Adrenal gland (tissue), 12 donors: Measurements from ENCODE around the gene XCR1. TPM values are rescaled to one million over a fixed set of nuclear protein-coding genes. Genes with fewer than 3 reads are reported as not detected.

Experiments used
- DNase-seq, 7 donors: peaks; one replicate each; pipeline ENCODE4 v3.0.0-alpha.2; 2019 to 2020
- H3K27ac ChIP-seq, 5 donors: fragments of 200-600 bp; sonication (generic) in 4 of 5; 1 replicate in 3 of 5; 2 replicates in 2 of 5; pipeline versions ENCODE4 v1.5.1 to v1.8.0; 2016 to 2020; ENCODE audit warnings: mild to moderate bottlenecking in 1 of 5
- H3K27me3 ChIP-seq: fragments of 200-600 bp; 2 replicates; pipeline ENCODE4 v1.8.0; 2021
- H3K36me3 ChIP-seq, 2 donors: fragments of 200-600 bp; replicated peaks in 1 of 2; 1 replicate in 1 of 2; 2 replicates in 1 of 2; pipeline versions ENCODE4 v1.5.1 to v1.8.0; 2018 to 2022
- H3K4me1 ChIP-seq, 2 donors: fragments of 200-600 bp; replicated peaks in 1 of 2; 1 replicate in 1 of 2; 2 replicates in 1 of 2; pipeline versions ENCODE4 v1.5.1 to v1.8.0; 2018 to 2021
- H3K4me3 ChIP-seq, 4 donors: fragments of 200-600 bp; sonication (generic) in 3 of 4; one replicate each; pipeline ENCODE4 v1.5.1; 2016 to 2018
- H3K9me3 ChIP-seq, 3 donors: fragments of 200-600 bp; sonication (generic) in 1 of 3; replicated peaks in 1 of 3; 1 replicate in 2 of 3; 2 replicates in 1 of 3; pipeline versions ENCODE4 v1.5.1 to v1.8.0; 2016 to 2021
- CTCF ChIP-seq, 6 experiments: fragments of 450-650 bp in 4 of 6; fragments of 200-600 bp in 2 of 6; sonication (generic) in 1 of 6; IDR thresholded peaks; 1 replicate in 5 of 6; 2 replicates in 1 of 6; pipeline versions ENCODE4 v1.5.1 to v1.8.0; 2016 to 2021; ENCODE audit warnings: antibody characterized with exemption in 6 of 6, mild to moderate bottlenecking in 2 of 6, moderate library complexity in 1 of 6
- POLR2A ChIP-seq, 2 donors: fragments of 450-650 bp; IDR thresholded peaks; one replicate each; pipeline ENCODE4 v1.6.1; 2017; ENCODE audit warnings: antibody characterized with exemption in 2 of 2, mild to moderate bottlenecking in 2 of 2, moderate library complexity in 1 of 2
- WGBS, 4 donors: extraction: QIAGEN DNeasy Blood & Tissue Kit in 2 of 4; methylation state at CpG; one replicate each; pipeline versions ENCODE4 v1.1.5 to v1.1.7; 2013 to 2017; 5-methylcytosine and 5-hydroxymethylcytosine counted together
- intact Hi-C, 2 donors: fragments of 100-400 bp; cut with DNase I; formaldehyde crosslinking; loops; one replicate each; pipeline versions ENCODE4 v1.14.1 to v1.15.0; 2022 to 2023
- polyA plus RNA-seq, 3 donors: library from polyadenylated mRNA; stranded (reverse); fragments of 200-250 nt in 2 of 3; fragments of 350-450 nt in 1 of 3; fragmentation: Illumina TruSeq in 1 of 3; extraction: RNeasy Lipid Tissue Mini Kit (QIAGEN cat#74804) in 1 of 3; gene quantifications; one replicate each; pipeline ENCODE4 v1.2.3, GENCODE V29; 2013 to 2014
- total RNA-seq, 9 donors: library from RNA; depleted of rRNA in 4 of 9; stranded (reverse); fragments of >200 nt in 4 of 9; fragments of 120-200 nt in 1 of 9; fragmentation: NEBNext Ultra II Directional in 1 of 9; extraction: Animal tissue kit (Norgen Biotek cat#: 25700) in 1 of 9; gene quantifications; one replicate each; pipeline versions ENCODE4 v1.1.0 to v1.2.4, GENCODE V29; 2013 to 2023
- donor health status: healthy with polysubstance abuse.
- donor health status: Bipolar disorder and iron deficiency.
- donor health status: DM: yes; HTN: yes; CAD: no.
- donor health status: DM: no; HTN: no; CAD: no.
- donor health status: DM: no; HTN: no; CAD: no.
- donor health status: DM: yes; HTN: yes; CAD: no.

The XCR1 gene
- total and polyA plus RNA-seq, 12 donors: under 0.01 to 0.18 (median 0.13) TPM; not detected in 5

- peaks cover 0 to 11% (median 0%) of the 10 kb centered on the region in 3 donors for H3K9me3 ChIP-seq
- WGBS, 4 donors: 57 to 82% (median 70%) methylated on average over 1 of the region's 1 CpG
- H3K36me3 ChIP-seq: no peaks in the 10 kb centered on the region
- no peak overlapping the region for H3K27ac ChIP-seq
- intact Hi-C loops: no loop called here
- H3K27me3 ChIP-seq: no peaks in the 10 kb centered on the region
- no peak overlapping the region for H3K4me3 ChIP-seq
- TF ChIP-seq CTCF (IDR thresholded peaks at IDR 0.05) (no peak), POLR2A (IDR thresholded peaks at IDR 0.05) (no peak)
- no peaks in the 10 kb centered on the region for H3K4me1 ChIP-seq
- no peak for DNase-seq
Observed at GRCh38 chr3:46070595-46071093, 43.4 kb upstream of the XCR1 start.

- Histone ChIP-seq H3K4me3 (no peak overlapping the region), H3K4me1 (no peaks in the 10 kb centered on the region), H3K9me3 (peaks cover 0 to 11% (median 0%) of the 10 kb centered on the region in 3 donors), H3K36me3 (no peaks in the 10 kb centered on the region), H3K27ac (no peak overlapping the region), H3K27me3 (peaks cover 3% of the 10 kb centered on the region)
- WGBS, 4 donors: 69 to 73% (median 71%) methylated on average over 4 of the region's 4 CpGs
- no peak for DNase-seq
- TF ChIP-seq POLR2A (IDR thresholded peaks at IDR 0.05) (no peak), CTCF (IDR thresholded peaks at IDR 0.05) (no peak)
- intact Hi-C loops: no loop called here
Observed at GRCh38 chr3:46068501-46068900, 41.2 kb upstream of the XCR1 start.

GRCh38 chr3:46067401-46067800 is 40.1 kb upstream of the XCR1 start:
- no peaks in the 10 kb centered on the region for H3K4me1 ChIP-seq
- no peak for DNase-seq

GRCh38 chr3:46065750-46066256 is 38.5 kb upstream of the XCR1 start:
- no peak overlapping the region for H3K27ac ChIP-seq
- TF ChIP-seq CTCF (IDR thresholded peaks at IDR 0.05) (no peak), POLR2A (IDR thresholded peaks at IDR 0.05) (no peak)
- H3K4me1 ChIP-seq: no peaks in the 10 kb centered on the region
- H3K36me3 ChIP-seq: no peaks in the 10 kb centered on the region
- DNase-seq: no peak
- peaks cover 3% of the 10 kb centered on the region for H3K27me3 ChIP-seq
- 83 to 88% (median 87%) methylated on average over 7 to 8 of the region's 8 CpGs for WGBS, 4 donors
- intact Hi-C loops: no loop called here
- H3K9me3 ChIP-seq: peaks cover 0 to 6% (median 0%) of the 10 kb centered on the region in 3 donors
- no peak overlapping the region for H3K4me3 ChIP-seq

More at GRCh38 chr3:46067401-46067800, 40.1 kb upstream of the XCR1 start:
- no peaks in the 10 kb centered on the region for H3K36me3 ChIP-seq
- peaks cover 3% of the 10 kb centered on the region for H3K27me3 ChIP-seq
- H3K9me3 ChIP-seq: peaks cover 0 to 11% (median 0%) of the 10 kb centered on the region in 3 donors
- intact Hi-C loops: no loop called here
- no peak overlapping the region for H3K4me3 ChIP-seq
- TF ChIP-seq POLR2A (IDR thresholded peaks at IDR 0.05) (no peak), CTCF (IDR thresholded peaks at IDR 0.05) (no peak)
- H3K27ac ChIP-seq: no peak overlapping the region
